ENCODE measurements around the gene SUPT5H. TPM values are rescaled to one million over a fixed set of nuclear protein-coding genes. Genes with fewer than 3 reads are reported as not detected.

SUPT5H gene
- total and polyA plus RNA-seq, 2 of the 13 experiments (the other 11 are each of a cell fraction or from before 2014, with no cell fraction given) = 48.2 to 51.7 TPM

DNA sequence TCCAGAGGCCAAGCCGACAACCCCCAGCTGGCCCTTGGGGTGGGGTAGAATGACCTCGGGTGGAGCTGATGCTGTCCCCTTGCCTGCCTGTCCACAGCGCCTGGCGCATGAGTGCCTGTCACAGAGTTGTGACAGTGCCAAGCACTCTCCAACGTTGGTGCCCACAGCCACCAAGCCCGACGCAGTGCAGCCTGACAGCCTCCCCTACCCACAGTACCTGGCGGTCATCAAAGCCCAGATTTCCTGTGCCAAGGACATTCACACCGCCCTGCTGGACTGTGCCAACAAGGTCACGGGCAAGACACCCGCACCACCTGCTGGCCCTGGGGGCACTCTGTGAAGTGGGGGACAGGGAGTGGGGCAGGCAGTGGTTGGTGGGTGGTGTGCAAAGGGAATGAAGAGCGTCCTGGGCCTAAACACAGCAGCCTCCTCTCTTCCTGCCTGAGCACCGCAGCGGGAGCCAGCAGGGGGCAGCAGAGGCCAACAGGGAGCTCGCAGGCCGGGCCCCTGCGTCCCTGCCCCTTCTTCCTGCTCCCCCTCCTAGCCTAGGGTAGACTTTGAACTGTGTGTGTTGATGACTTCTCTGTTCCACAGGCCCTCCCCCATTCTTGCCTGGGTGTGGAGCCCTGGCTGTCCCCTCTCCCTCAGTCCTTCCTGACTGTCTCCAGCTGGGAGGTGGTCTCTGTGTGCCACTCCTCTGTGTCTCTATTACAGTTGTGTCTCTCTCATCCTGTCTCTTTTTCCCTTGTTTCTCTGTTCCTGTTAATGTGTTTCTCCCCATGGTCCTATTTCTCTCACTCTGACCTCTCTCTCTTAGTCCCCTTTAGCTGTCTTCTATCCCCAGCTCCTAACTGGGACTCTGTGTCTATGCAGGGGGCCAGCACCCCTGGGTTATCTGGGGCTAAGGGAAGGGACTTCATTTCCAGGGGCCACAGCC is 47.8 kb upstream of the SUPT5H start (continued):
- TF ChIP-seq, protein P1, sequence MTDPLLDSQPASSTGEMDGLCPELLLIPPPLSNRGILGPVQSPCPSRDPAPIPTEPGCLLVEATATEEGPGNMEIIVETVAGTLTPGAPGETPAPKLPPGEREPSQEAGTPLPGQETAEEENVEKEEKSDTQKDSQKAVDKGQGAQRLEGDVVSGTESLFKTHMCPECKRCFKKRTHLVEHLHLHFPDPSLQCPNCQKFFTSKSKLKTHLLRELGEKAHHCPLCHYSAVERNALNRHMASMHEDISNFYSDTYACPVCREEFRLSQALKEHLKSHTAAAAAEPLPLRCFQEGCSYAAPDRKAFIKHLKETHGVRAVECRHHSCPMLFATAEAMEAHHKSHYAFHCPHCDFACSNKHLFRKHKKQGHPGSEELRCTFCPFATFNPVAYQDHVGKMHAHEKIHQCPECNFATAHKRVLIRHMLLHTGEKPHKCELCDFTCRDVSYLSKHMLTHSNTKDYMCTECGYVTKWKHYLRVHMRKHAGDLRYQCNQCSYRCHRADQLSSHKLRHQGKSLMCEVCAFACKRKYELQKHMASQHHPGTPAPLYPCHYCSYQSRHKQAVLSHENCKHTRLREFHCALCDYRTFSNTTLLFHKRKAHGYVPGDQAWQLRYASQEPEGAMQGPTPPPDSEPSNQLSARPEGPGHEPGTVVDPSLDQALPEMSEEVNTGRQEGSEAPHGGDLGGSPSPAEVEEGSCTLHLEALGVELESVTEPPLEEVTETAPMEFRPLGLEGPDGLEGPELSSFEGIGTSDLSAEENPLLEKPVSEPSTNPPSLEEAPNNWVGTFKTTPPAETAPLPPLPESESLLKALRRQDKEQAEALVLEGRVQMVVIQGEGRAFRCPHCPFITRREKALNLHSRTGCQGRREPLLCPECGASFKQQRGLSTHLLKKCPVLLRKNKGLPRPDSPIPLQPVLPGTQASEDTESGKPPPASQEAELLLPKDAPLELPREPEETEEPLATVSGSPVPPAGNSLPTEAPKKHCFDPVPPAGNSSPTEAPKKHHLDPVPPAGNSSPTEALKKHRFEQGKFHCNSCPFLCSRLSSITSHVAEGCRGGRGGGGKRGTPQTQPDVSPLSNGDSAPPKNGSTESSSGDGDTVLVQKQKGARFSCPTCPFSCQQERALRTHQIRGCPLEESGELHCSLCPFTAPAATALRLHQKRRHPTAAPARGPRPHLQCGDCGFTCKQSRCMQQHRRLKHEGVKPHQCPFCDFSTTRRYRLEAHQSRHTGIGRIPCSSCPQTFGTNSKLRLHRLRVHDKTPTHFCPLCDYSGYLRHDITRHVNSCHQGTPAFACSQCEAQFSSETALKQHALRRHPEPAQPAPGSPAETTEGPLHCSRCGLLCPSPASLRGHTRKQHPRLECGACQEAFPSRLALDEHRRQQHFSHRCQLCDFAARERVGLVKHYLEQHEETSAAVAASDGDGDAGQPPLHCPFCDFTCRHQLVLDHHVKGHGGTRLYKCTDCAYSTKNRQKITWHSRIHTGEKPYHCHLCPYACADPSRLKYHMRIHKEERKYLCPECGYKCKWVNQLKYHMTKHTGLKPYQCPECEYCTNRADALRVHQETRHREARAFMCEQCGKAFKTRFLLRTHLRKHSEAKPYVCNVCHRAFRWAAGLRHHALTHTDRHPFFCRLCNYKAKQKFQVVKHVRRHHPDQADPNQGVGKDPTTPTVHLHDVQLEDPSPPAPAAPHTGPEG (CRISPR knock-in tag; IDR thresholded peaks at IDR 0.05) = no peak
- TF ChIP-seq, protein P2, sequence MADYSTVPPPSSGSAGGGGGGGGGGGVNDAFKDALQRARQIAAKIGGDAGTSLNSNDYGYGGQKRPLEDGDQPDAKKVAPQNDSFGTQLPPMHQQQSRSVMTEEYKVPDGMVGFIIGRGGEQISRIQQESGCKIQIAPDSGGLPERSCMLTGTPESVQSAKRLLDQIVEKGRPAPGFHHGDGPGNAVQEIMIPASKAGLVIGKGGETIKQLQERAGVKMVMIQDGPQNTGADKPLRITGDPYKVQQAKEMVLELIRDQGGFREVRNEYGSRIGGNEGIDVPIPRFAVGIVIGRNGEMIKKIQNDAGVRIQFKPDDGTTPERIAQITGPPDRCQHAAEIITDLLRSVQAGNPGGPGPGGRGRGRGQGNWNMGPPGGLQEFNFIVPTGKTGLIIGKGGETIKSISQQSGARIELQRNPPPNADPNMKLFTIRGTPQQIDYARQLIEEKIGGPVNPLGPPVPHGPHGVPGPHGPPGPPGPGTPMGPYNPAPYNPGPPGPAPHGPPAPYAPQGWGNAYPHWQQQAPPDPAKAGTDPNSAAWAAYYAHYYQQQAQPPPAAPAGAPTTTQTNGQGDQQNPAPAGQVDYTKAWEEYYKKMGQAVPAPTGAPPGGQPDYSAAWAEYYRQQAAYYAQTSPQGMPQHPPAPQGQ (CRISPR knock-in tag; IDR thresholded peaks at IDR 0.05; ENCODE audit: borderline replicate concordance) = no peak
- TF ChIP-seq ARID2 (CRISPR knock-in tag; IDR thresholded peaks at IDR 0.05; ENCODE audit: borderline replicate concordance) (no peak), ZNF768 (CRISPR knock-in tag; IDR thresholded peaks at IDR 0.05) (peak; percentile 98), ZNF761 (CRISPR knock-in tag; conservative IDR thresholded peaks at IDR 0.05) (peak; percentile 68; the same call in 1 of the 2 replicates), IKZF1 (IDR thresholded peaks at IDR 0.05) (no peak), TSC22D2 (CRISPR knock-in tag; IDR thresholded peaks at IDR 0.05; ENCODE audit: borderline replicate concordance) (no peak; the same call in 1 of the 2 replicates), ZNF776 (CRISPR knock-in tag; IDR thresholded peaks at IDR 0.05) (no peak), JARID2 (CRISPR knock-in tag; IDR thresholded peaks at IDR 0.05; ENCODE audit: insufficient replicate concordance) (no peak), ZMYM2 (CRISPR knock-in tag; IDR thresholded peaks at IDR 0.05) (peak; percentile 93), MAFG (CRISPR knock-in tag; IDR thresholded peaks at IDR 0.05) (no peak), ZNF841 (CRISPR knock-in tag; IDR thresholded peaks at IDR 0.05; ENCODE audit: borderline replicate concordance) (no peak)
- TF ChIP-seq, protein P3, sequence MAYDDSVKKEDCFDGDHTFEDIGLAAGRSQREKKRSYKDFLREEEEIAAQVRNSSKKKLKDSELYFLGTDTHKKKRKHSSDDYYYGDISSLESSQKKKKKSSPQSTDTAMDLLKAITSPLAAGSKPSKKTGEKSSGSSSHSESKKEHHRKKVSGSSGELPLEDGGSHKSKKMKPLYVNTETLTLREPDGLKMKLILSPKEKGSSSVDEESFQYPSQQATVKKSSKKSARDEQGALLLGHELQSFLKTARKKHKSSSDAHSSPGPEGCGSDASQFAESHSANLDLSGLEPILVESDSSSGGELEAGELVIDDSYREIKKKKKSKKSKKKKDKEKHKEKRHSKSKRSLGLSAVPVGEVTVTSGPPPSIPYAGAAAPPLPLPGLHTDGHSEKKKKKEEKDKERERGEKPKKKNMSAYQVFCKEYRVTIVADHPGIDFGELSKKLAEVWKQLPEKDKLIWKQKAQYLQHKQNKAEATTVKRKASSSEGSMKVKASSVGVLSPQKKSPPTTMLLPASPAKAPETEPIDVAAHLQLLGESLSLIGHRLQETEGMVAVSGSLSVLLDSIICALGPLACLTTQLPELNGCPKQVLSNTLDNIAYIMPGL (CRISPR knock-in tag; IDR thresholded peaks at IDR 0.05; ENCODE audit: borderline replicate concordance in 1 of 2, low read depth in 1 of 2) = peak; percentile 89 to 99
- TF ChIP-seq, protein P4, sequence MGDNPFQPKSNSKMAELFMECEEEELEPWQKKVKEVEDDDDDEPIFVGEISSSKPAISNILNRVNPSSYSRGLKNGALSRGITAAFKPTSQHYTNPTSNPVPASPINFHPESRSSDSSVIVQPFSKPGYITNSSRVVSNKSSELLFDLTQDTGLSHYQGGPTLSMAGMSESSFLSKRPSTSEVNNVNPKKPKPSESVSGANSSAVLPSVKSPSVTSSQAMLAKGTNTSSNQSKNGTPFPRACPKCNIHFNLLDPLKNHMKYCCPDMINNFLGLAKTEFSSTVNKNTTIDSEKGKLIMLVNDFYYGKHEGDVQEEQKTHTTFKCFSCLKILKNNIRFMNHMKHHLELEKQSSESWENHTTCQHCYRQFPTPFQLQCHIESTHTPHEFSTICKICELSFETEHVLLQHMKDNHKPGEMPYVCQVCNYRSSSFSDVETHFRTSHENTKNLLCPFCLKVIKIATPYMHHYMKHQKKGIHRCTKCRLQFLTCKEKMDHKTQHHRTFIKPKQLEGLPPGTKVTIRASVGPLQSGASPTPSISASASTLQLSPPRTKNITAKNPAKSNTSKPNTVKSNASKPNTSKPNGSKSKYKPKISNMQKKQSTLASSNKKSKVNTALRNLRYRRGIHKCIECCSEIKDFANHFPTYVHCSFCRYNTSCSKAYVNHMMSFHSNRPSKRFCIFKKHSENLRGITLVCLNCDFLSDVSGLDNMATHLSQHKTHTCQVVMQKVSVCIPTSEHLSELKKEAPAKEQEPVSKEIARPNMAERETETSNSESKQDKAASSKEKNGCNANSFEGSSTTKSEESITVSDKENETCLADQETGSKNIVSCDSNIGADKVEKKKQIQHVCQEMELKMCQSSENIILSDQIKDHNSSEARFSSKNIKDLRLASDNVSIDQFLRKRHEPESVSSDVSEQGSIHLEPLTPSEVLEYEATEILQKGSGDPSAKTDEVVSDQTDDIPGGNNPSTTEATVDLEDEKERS (CRISPR knock-in tag; IDR thresholded peaks at IDR 0.05) = peak; percentile 81; the same call in 1 of the 2 replicates
